Measurements from ENCODE around the gene DAPK2. TPM values are rescaled to one million over a fixed set of nuclear protein-coding genes. Genes with fewer than 3 reads are reported as not detected.

The DAPK2 gene
- total RNA-seq, 1 donor from 2014 or later, result 2.6 TPM

DNA sequence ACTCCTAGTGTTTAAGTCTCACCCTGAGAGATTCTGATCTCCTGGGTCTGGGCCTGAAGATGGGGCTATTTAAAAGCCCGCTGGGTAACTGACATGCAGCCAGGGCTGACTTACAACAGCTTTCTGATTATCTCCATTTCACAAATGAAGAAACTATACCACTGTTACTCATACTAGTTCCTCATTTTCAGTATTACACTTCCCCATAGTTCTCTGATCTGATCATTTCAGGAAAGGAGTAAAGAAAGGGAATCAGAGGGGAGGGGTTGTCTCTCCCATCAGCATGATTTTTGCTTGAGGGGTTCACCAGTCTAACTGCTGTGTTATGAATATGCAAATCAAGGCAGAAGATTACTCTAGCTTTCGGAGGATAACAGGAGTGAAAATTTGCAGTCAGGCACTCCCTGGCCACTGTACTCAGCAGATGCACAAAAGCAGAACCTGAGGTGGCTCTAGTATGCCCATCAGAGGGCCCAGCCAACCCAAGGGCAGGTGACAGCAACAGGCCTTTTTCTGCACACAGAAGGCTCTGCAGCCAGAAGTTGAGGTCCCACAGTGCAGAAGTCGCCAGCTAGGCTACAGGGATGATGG is 59.4 kb downstream of the DAPK2 start:
- Mint-ChIP-seq H3K27me3 (ENCODE audit: unreplicated experiment) (peaks cover 6% of the 10 kb centered on the region), H3K36me3 (ENCODE audit: unreplicated experiment) (no peaks in the 10 kb centered on the region), H3K27ac (ENCODE audit: unreplicated experiment) (no peak overlapping the region), H3K9me3 (ENCODE audit: unreplicated experiment) (peaks cover 2% of the 10 kb centered on the region), H3K4me3 (ENCODE audit: unreplicated experiment) (no peak overlapping the region), H3K4me1 (ENCODE audit: low read depth, unreplicated experiment) (peaks cover 23% of the 10 kb centered on the region)
- DNase-seq, result no peak
- TF ChIP-seq, protein P1, sequence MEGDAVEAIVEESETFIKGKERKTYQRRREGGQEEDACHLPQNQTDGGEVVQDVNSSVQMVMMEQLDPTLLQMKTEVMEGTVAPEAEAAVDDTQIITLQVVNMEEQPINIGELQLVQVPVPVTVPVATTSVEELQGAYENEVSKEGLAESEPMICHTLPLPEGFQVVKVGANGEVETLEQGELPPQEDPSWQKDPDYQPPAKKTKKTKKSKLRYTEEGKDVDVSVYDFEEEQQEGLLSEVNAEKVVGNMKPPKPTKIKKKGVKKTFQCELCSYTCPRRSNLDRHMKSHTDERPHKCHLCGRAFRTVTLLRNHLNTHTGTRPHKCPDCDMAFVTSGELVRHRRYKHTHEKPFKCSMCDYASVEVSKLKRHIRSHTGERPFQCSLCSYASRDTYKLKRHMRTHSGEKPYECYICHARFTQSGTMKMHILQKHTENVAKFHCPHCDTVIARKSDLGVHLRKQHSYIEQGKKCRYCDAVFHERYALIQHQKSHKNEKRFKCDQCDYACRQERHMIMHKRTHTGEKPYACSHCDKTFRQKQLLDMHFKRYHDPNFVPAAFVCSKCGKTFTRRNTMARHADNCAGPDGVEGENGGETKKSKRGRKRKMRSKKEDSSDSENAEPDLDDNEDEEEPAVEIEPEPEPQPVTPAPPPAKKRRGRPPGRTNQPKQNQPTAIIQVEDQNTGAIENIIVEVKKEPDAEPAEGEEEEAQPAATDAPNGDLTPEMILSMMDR (IDR thresholded peaks at IDR 0.05; ENCODE audit: partially characterized antibody, unreplicated experiment), result no peak

DNA sequence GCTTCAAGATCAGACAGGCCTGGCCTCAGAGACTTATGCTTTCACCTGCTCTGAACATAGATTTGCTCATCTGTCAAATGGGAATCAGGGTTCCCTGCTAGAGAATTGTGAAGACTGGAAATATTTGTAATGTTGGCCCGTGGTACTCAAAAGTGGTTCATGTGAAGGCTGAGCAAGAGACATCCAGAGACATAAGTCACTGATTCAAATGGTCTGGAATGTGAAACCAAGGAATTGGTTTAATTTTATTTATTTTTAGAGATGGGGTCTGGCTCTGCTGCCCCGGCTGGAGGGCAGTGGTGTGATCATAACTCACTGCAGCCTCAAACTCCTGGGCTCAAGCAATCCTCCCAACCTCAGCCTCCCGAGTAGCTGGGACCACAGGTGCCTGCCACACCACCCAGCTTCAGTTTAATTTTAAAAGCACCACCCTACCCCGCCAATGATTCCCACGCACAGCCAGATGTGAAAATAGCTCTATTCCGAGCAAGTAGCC is 60.1 kb downstream of the DAPK2 start:
- no peak overlapping the region for H3K27ac Mint-ChIP-seq (ENCODE audit: unreplicated experiment)
- H3K27me3 Mint-ChIP-seq (ENCODE audit: unreplicated experiment), result peaks cover 6% of the 10 kb centered on the region
- H3K36me3 Mint-ChIP-seq (ENCODE audit: unreplicated experiment), result no peaks in the 10 kb centered on the region
- H3K9me3 Mint-ChIP-seq (ENCODE audit: unreplicated experiment), result peaks cover 2% of the 10 kb centered on the region
- H3K4me1 Mint-ChIP-seq (ENCODE audit: low read depth, unreplicated experiment), result peaks cover 27% of the 10 kb centered on the region
- no peak overlapping the region for H3K4me3 Mint-ChIP-seq (ENCODE audit: unreplicated experiment)
- DNase-seq, result no peak
- TF ChIP-seq, protein P1 (IDR thresholded peaks at IDR 0.05; ENCODE audit: partially characterized antibody, unreplicated experiment), result no peak

DNA sequence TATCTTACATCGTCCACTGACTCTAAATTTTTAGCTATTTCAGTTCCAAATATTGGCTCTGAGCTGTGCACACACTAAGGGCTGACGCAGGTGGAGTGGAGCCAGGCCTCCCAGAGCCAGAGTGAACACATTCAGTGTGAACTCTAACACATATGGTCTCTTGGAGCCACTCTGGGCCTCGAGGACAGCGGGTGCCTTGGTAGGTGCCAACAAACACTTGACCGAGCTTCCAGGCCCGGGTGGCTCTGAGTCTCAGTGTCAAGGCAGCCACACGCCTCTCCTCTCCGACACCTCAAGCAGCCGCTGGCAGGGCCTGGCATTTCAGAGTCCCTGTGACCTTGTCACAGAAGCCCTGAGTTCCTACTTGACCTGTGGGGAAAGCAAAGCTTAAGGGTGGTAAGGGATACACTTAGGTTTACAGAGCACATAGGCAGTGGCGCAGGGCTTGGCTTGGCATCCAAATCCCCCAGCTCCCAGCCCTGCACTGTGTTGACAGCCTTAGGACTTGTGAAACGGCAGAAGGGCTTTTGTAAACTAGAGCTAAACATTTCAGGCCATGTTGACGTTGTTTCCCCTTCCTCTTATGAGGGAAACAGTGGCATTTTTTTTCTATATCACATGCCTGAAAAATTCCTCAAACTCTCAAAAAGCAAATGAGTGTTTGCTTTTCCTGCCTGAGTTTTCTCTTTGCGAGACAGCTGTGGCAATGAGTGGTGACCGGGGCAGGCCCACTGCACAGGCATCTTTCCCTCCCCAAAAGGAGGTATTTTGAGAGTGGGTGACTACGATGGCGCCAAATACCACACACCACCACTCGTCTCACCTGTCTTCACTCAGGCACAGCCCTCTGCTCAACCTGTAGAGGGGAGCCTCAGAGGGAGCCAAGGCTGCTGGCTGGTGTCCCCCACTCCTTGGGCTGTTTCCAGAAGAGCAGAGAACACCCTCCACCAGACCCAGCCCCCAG is 60.8 kb downstream of the DAPK2 start:
- H3K9me3 Mint-ChIP-seq (ENCODE audit: unreplicated experiment), result peaks cover 2% of the 10 kb centered on the region
- no peak overlapping the region for H3K4me3 Mint-ChIP-seq (ENCODE audit: unreplicated experiment)
- peaks cover 27% of the 10 kb centered on the region for H3K4me1 Mint-ChIP-seq (ENCODE audit: low read depth, unreplicated experiment)
- H3K27ac Mint-ChIP-seq (ENCODE audit: unreplicated experiment), result no peak overlapping the region
- DNase-seq, result no peak
- TF ChIP-seq, protein P1 (IDR thresholded peaks at IDR 0.05; ENCODE audit: partially characterized antibody, unreplicated experiment), result no peak
- H3K27me3 Mint-ChIP-seq (ENCODE audit: unreplicated experiment), result peaks cover 6% of the 10 kb centered on the region
- no peaks in the 10 kb centered on the region for H3K36me3 Mint-ChIP-seq (ENCODE audit: unreplicated experiment)

DNA sequence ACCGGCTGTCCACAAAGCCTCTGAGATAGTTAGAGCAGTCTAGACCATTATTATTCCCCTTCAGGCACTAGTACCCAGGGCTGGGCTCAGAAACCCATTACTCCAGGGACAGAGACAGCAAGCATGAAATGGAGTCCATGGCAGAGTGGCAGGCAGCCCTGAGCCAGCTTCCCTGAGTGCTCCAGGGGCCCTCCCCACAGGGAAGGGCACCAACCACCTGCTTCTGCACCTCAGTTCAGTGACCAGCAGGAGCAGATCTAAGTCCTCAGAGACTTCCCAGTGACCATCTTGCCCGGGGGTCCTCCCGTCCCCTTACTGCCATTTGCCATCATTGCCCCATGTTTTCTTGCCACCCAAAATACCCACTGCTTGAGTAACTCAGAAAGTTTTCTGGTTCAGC is 62.0 kb downstream of the DAPK2 start:
- TF ChIP-seq, protein P1 (IDR thresholded peaks at IDR 0.05; ENCODE audit: partially characterized antibody, unreplicated experiment), result no peak
- Mint-ChIP-seq H3K27ac (ENCODE audit: unreplicated experiment) (no peak overlapping the region), H3K4me3 (ENCODE audit: unreplicated experiment) (no peak overlapping the region), H3K27me3 (ENCODE audit: unreplicated experiment) (peaks cover 6% of the 10 kb centered on the region), H3K4me1 (ENCODE audit: low read depth, unreplicated experiment) (peaks cover 27% of the 10 kb centered on the region), H3K9me3 (ENCODE audit: unreplicated experiment) (peaks cover 2% of the 10 kb centered on the region), H3K36me3 (ENCODE audit: unreplicated experiment) (no peaks in the 10 kb centered on the region)
- no peak for DNase-seq
